Measurements from ENCODE around the gene KPTN.
A peak's percentile ranks its signal among the peaks of the same experiment; 100 is the strongest.

Gene KPTN

DNA sequence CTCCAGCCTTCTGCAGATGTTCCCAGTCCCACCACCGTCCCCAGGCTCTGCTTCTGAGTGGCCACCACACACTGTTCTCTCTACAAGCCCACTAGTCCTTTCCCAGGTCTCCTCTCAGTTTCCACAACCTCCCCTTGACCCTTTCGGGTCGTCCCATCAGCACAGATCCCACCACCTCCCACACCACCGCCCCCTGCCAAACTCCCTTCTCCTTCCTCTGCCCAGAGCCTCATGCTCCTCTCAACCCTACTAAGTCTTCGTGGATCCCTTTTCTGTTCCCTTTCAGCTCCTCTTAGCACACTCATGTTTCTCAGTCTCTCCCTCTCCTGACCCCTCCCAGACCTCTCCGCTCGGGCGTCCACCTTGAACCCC is 28.9 kb upstream of the KPTN start:
- Histone ChIP-seq H3K27ac (ENCODE audit: low read depth, low read length) (no peak overlapping the region), H3K4me3 (ENCODE audit: low read length) (peak overlapping the region; percentile 89), H3K9me2 (replicated peaks; ENCODE audit: control insufficient read depth, low read length) (no peaks in the 10 kb centered on the region), H3F3A (ENCODE audit: control insufficient read depth, insufficient read depth) (peaks cover 5% of the 10 kb centered on the region; the same call in 1 of the 2 replicates), H3K27me3 (ENCODE audit: control insufficient read depth, low read length) (no peaks in the 10 kb centered on the region), H3K4me1 (ENCODE audit: control insufficient read depth, low read length) (peaks cover 46% of the 10 kb centered on the region), H3K9me3 (ENCODE audit: control insufficient read depth, insufficient read depth, low read length) (no peaks in the 10 kb centered on the region), H3K36me3 (ENCODE audit: control insufficient read depth, low read length) (peaks cover 10% of the 10 kb centered on the region), H3K79me2 (ENCODE audit: control insufficient read depth, low read length) (peaks cover 68% of the 10 kb centered on the region), H4K20me1 (ENCODE audit: control insufficient read depth, insufficient read depth, low read depth, low read length) (peaks cover 4% of the 10 kb centered on the region), H3K4me2 (ENCODE audit: low read length) (peak overlapping the region; percentile 88)
- no peak for TF ChIP-seq EZH2phosphoT487 (IDR thresholded peaks at IDR 0.05; ENCODE audit: borderline replicate concordance, low read length)
- no peak for TF ChIP-seq CTCF (IDR thresholded peaks at IDR 0.05; ENCODE audit: low read depth, low read length, poor library complexity, severe bottlenecking)

DNA sequence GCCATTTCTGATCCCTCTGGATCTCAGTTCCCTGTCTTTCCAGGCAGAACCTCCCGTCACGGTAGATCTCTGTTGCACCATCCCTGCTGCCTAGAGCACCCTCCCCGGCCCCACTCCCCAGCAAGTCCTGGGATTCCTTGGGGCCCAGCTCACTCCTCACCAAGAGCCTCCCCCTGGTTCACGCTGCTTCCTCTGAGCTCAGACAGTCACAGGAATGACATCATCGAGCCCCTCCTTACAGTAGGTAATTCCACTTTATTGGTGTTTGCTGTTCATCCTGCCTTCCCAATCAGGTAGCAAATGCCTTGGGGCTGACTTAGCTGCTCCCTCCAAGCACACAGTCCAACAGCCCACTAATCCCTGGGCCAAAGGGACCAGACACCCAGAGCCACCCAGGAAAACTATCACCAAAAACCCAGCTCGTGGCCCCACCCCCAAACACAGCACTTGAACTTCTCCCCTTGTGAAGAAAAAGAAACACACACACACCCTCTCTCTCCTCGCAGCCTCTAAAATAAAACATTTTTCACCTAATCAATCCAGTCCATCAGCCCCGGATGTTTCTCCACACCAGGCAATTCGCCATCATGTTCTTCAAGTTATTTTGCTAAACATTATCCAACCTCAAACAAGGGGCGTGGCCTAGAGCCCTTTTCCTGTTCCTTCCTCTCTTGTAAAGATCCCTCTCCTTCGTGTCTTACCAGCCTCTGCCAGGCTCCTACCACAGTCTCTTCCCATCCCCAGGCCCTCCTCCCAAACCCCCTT is 28.3 kb upstream of the KPTN start:
- Histone ChIP-seq H3K4me2 (ENCODE audit: low read length) (peak overlapping the region; percentile 88), H3K9me3 (ENCODE audit: control insufficient read depth, insufficient read depth, low read length) (no peaks in the 10 kb centered on the region), H4K20me1 (ENCODE audit: control insufficient read depth, insufficient read depth, low read depth, low read length) (peaks cover 4% of the 10 kb centered on the region), H3K4me1 (ENCODE audit: control insufficient read depth, low read length) (peaks cover 40% of the 10 kb centered on the region), H3K9me2 (replicated peaks; ENCODE audit: control insufficient read depth, low read length) (no peaks in the 10 kb centered on the region), H3K79me2 (ENCODE audit: control insufficient read depth, low read length) (peaks cover 74% of the 10 kb centered on the region), H3K27me3 (ENCODE audit: control insufficient read depth, low read length) (no peaks in the 10 kb centered on the region), H3F3A (ENCODE audit: control insufficient read depth, insufficient read depth) (no peaks in the 10 kb centered on the region), H3K27ac (ENCODE audit: low read depth, low read length) (no peak overlapping the region), H3K4me3 (ENCODE audit: low read length) (peak overlapping the region; percentile 89), H3K36me3 (ENCODE audit: control insufficient read depth, low read length) (peaks cover 10% of the 10 kb centered on the region)
- TF ChIP-seq CTCF (IDR thresholded peaks at IDR 0.05; ENCODE audit: low read depth, low read length, poor library complexity, severe bottlenecking) (no peak), EZH2phosphoT487 (IDR thresholded peaks at IDR 0.05; ENCODE audit: borderline replicate concordance, low read length) (no peak)

GRCh38 chr19:47511681-47512080 is 27.7 kb upstream of the KPTN start:
- Histone ChIP-seq H3K4me1 (ENCODE audit: control insufficient read depth, low read length) (peaks cover 33% of the 10 kb centered on the region), H3K36me3 (ENCODE audit: control insufficient read depth, low read length) (peaks cover 10% of the 10 kb centered on the region), H3F3A (ENCODE audit: control insufficient read depth, insufficient read depth) (no peaks in the 10 kb centered on the region), H3K9me3 (ENCODE audit: control insufficient read depth, insufficient read depth, low read length) (no peaks in the 10 kb centered on the region), H3K27ac (ENCODE audit: low read depth, low read length) (no peak overlapping the region), H3K4me2 (ENCODE audit: low read length) (no peak overlapping the region), H3K27me3 (ENCODE audit: control insufficient read depth, low read length) (no peaks in the 10 kb centered on the region), H3K4me3 (ENCODE audit: low read length) (no peak overlapping the region), H4K20me1 (ENCODE audit: control insufficient read depth, insufficient read depth, low read depth, low read length) (peaks cover 4% of the 10 kb centered on the region), H3K79me2 (ENCODE audit: control insufficient read depth, low read length) (peaks cover 81% of the 10 kb centered on the region), H3K9me2 (replicated peaks; ENCODE audit: control insufficient read depth, low read length) (no peaks in the 10 kb centered on the region)
- TF ChIP-seq EZH2phosphoT487 (IDR thresholded peaks at IDR 0.05; ENCODE audit: borderline replicate concordance, low read length) (no peak), CTCF (IDR thresholded peaks at IDR 0.05; ENCODE audit: low read depth, low read length, poor library complexity, severe bottlenecking) (no peak)

Data from DOHH2 (cell line).